ENCODE data around the gene C1QBP.

The C1QBP gene

GRCh38 chr17:5438716-5439445 lies at the start of gene C1QBP:
Gene C1QBP (minus strand): TSS chr17:5439155. CDS start chr17:5439073, 82 bp downstream.
- DNase-seq, result peak; percentile 98

GRCh38 chr17:5488752-5489151 lies 49.8 kb upstream of the C1QBP start:
- DNase-seq, result no peak

- peak; percentile 100 for DNase-seq
These were observed 47.5 kb upstream of the C1QBP start, which contains the start of gene MIS12 for GRCh38 chr17:5486206-5487124. Gene MIS12 (plus strand): TSS chr17:5486566. CDS start chr17:5488863, 2,297 bp downstream.

- peak; percentile 81 for DNase-seq
These were observed 46.6 kb upstream of the C1QBP start, which contains the start of gene DERL2 for GRCh38 chr17:5485270-5486205. Gene DERL2 (minus strand): TSS chr17:5486178. CDS start chr17:5486161, 17 bp downstream.

GRCh38 chr17:5481451-5481850 lies 42.5 kb upstream of the C1QBP start:
- DNase-seq, result no peak

- DNase-seq, result no peak
These were observed 42.0 kb upstream of the C1QBP start for GRCh38 chr17:5480962-5481361.

GRCh38 chr17:5478992-5479391 lies 40.0 kb upstream of the C1QBP start:
- no peak for DNase-seq

GRCh38 chr17:5473906-5474305 lies 35.0 kb upstream of the C1QBP start:
- no peak for DNase-seq

GRCh38 chr17:5472511-5472910 lies 33.6 kb upstream of the C1QBP start:
- DNase-seq, result no peak

- peak; percentile 38 for DNase-seq
These were observed 29.1 kb upstream of the C1QBP start for GRCh38 chr17:5468075-5468473.

GRCh38 chr17:5467416-5467815 lies 28.5 kb upstream of the C1QBP start:
- DNase-seq, result peak; percentile 16

- DNase-seq, result no peak
These were observed 27.3 kb upstream of the C1QBP start for GRCh38 chr17:5466295-5466694.

GRCh38 chr17:5464717-5465507 lies 26.0 kb upstream of the C1QBP start:
- DNase-seq, result no peak

GRCh38 chr17:5446786-5447185 lies 7.8 kb upstream of the C1QBP start:
- no peak for DNase-seq

- no peak for DNase-seq
These were observed 5.3 kb upstream of the C1QBP start for GRCh38 chr17:5444209-5444608.

GRCh38 chr17:5443728-5444127 lies 4.8 kb upstream of the C1QBP start:
- DNase-seq, result no peak

- DNase-seq, result no peak
These were observed 450 bp upstream of the C1QBP start for GRCh38 chr17:5439446-5439764.

- peak; percentile 48 for DNase-seq
These were observed 1.1 kb downstream of the C1QBP start for GRCh38 chr17:5437721-5438317.

GRCh38 chr17:5435781-5436315 lies 3.1 kb downstream of the C1QBP start:
- peak; percentile 16 for DNase-seq

- DNase-seq, result peak; percentile 71
These were observed 4.0 kb downstream of the C1QBP start for GRCh38 chr17:5434984-5435383.

- DNase-seq, result no peak
These were observed 6.9 kb downstream of the C1QBP start for GRCh38 chr17:5431949-5432556.

Measured in NCI-H82 (cell line).